SK-N-SH (cell line): ENCODE data around the gene ITGB8. TPM values are rescaled to one million over a fixed set of nuclear protein-coding genes. Genes with fewer than 3 reads are reported as not detected.

Experiments used
- CTCF ChIA-PET: fragments of 300-600, 350-600 bp; formaldehyde crosslinking; extraction: SDS; loops from one replicate; lab custom pipeline; 2021; lab: Yijun Ruan, JAX
- POLR2A ChIA-PET: fragments of 350-600 bp; sonication (Branson Sonifier 250); formaldehyde crosslinking; extraction: SDS; loops from one replicate; lab custom pipeline; 2020; ENCODE audit warnings: antibody characterized with exemption, inconsistent platforms; lab: Yijun Ruan, JAX
- DNase-seq: peaks from one replicate; pipeline ENCODE4 v3.0.0; 2012
- H2AFZ ChIP-seq: fragments of 200-600 bp; sonication (generic); 2 replicates; pipeline ENCODE4 v1.8.1; 2016; ENCODE audit warnings: antibody characterized with exemption, mild to moderate bottlenecking, low read depth
- H3F3A ChIP-seq: fragments of 200-600 bp; sonication (generic); replicated peaks from 2 replicates; pipeline ENCODE3; 2016; ENCODE audit warnings: antibody characterized with exemption, mild to moderate bottlenecking; ENCODE audit not compliant: insufficient read depth
- H3K27ac ChIP-seq, 2 experiments: fragments of 200-500 bp in 1 of 2; fragments of 200-600 bp in 1 of 2; sonication (Bioruptor generic) in 1 of 2; sonication (generic), shearing (Covaris generic) in 1 of 2; 2 replicates each; pipeline versions ENCODE4 v1.5.1 to v1.6.1; 2014 to 2016; ENCODE audit warnings: low read depth in 2 of 2, inconsistent platforms in 1 of 2, low read length in 1 of 2, mild to moderate bottlenecking in 1 of 2, mixed read lengths in 1 of 2
- H3K27me3 ChIP-seq: fragments of 200-600 bp; sonication (generic), shearing (Covaris generic); 2 replicates; pipeline ENCODE4 v1.6.1; 2016; ENCODE audit warnings: mixed run types; ENCODE audit not compliant: insufficient read depth
- H3K36me3 ChIP-seq, 2 experiments: fragments of 200-500 bp in 1 of 2; fragments of 200-600 bp in 1 of 2; sonication (Bioruptor generic) in 1 of 2; sonication (generic) in 1 of 2; replicated peaks in 1 of 2; 2 replicates each; pipeline versions ENCODE3 to v1.5.1; 2014 to 2016; ENCODE audit warnings: low read length in 1 of 2, mild to moderate bottlenecking in 1 of 2; ENCODE audit not compliant: insufficient read depth in 2 of 2, control insufficient read depth in 1 of 2
- H3K4me1 ChIP-seq, 2 experiments: fragments of 200-500 bp in 1 of 2; fragments of 200-600 bp in 1 of 2; sonication (Bioruptor generic) in 1 of 2; sonication (generic), shearing (Covaris generic) in 1 of 2; 2 replicates each; pipeline versions ENCODE4 v1.5.1 to v1.6.1; 2014 to 2016; ENCODE audit warnings: low read depth in 1 of 2, low read length in 1 of 2, mixed run types in 1 of 2; ENCODE audit not compliant: insufficient read depth in 2 of 2, control insufficient read depth in 1 of 2
- H3K4me2 ChIP-seq: fragments of 200-600 bp; sonication (generic), shearing (Covaris generic); 2 replicates; pipeline ENCODE4 v1.6.1; 2017; ENCODE audit warnings: mixed run types
- H3K4me3 ChIP-seq, 2 experiments: fragments of 200-500 bp in 1 of 2; fragments of 200-600 bp in 1 of 2; sonication (Bioruptor generic) in 1 of 2; sonication (generic), shearing (Covaris generic) in 1 of 2; 2 replicates each; pipeline versions ENCODE4 v1.5.1 to v1.8.1; 2014 to 2016; ENCODE audit warnings: low read depth in 2 of 2, inconsistent platforms in 1 of 2, low read length in 1 of 2, mild to moderate bottlenecking in 1 of 2, mixed read lengths in 1 of 2, moderate library complexity in 1 of 2
- H3K79me2 ChIP-seq: fragments of 200-600 bp; sonication (generic); 2 replicates; pipeline ENCODE4 v1.8.1; 2017; ENCODE audit warnings: mild to moderate bottlenecking; ENCODE audit not compliant: insufficient read depth
- H3K9ac ChIP-seq: fragments of 200-600 bp; sonication (generic); 2 replicates; pipeline ENCODE4 v1.6.1; 2017; ENCODE audit warnings: mixed run types
- H3K9me2 ChIP-seq: fragments of 200-600 bp; sonication (generic); 2 replicates; pipeline ENCODE4 v1.6.1; 2017; ENCODE audit warnings: mixed run types
- H3K9me3 ChIP-seq: fragments of 200-600 bp; sonication (generic); 2 replicates; pipeline ENCODE4 v1.6.1; 2017; ENCODE audit warnings: mixed run types, mild to moderate bottlenecking, moderate library complexity
- H4K20me1 ChIP-seq: fragments of 200-600 bp; sonication (generic); 2 replicates; pipeline ENCODE4 v1.6.1; 2017; ENCODE audit warnings: mild to moderate bottlenecking, mixed run types; ENCODE audit not compliant: insufficient read depth
- CHD2 ChIP-seq: fragments of 150-350 bp; IDR thresholded peaks from 2 replicates; pipeline ENCODE4 v1.6.1; 2018; ENCODE audit warnings: low read length; ENCODE audit not compliant: partially characterized antibody
- EP300 ChIP-seq, 2 experiments: IDR thresholded peaks; 2 replicates each; pipeline versions ENCODE4 v1.4.0 to v1.6.1; 2012; ENCODE audit warnings: borderline replicate concordance in 1 of 2, low read depth in 1 of 2, low read length in 1 of 2
- EZH2phosphoT487 ChIP-seq: fragments of 200-600 bp; sonication (generic); IDR thresholded peaks from 2 replicates; pipeline ENCODE4 v1.6.1; 2017; ENCODE audit warnings: low read depth, mixed run types, mild to moderate bottlenecking, antibody characterized with exemption, moderate library complexity, borderline replicate concordance
- FOXJ3 ChIP-seq: sonication (generic); formaldehyde crosslinking; IDR thresholded peaks from 2 replicates; pipeline ENCODE4 v1.5.1; 2020; ENCODE audit warnings: mild to moderate bottlenecking, missing genetic modification reagents
- FOXM1 ChIP-seq: IDR thresholded peaks from 2 replicates; pipeline ENCODE4 v1.4.0; 2012; ENCODE audit warnings: low read depth, mild to moderate bottlenecking
- IRF3 ChIP-seq: fragments of 150-350 bp; IDR thresholded peaks from 2 replicates; pipeline ENCODE4 v1.6.1; 2016; ENCODE audit warnings: mild to moderate bottlenecking, low read depth, low read length
- JUND ChIP-seq: IDR thresholded peaks from 2 replicates; pipeline ENCODE4 v1.4.0; 2012
- MAX ChIP-seq: IDR thresholded peaks from 2 replicates; pipeline ENCODE4 v1.4.0; 2012; ENCODE audit warnings: low read depth
- MEF2A ChIP-seq: IDR thresholded peaks from 2 replicates; pipeline ENCODE4 v1.4.0; 2012; ENCODE audit warnings: low read depth, borderline replicate concordance
- MXI1 ChIP-seq: IDR thresholded peaks from 2 replicates; pipeline ENCODE4 v1.6.1; 2012; ENCODE audit warnings: mild to moderate bottlenecking, low read depth, low read length, improper control_type of control experiment
- NFIC ChIP-seq: IDR thresholded peaks from 2 replicates; pipeline ENCODE4 v1.4.0; 2012; ENCODE audit warnings: borderline replicate concordance
- PBX3 ChIP-seq: IDR thresholded peaks from 2 replicates; pipeline ENCODE4; 2012
- POLR2AphosphoS5 ChIP-seq: IDR thresholded peaks from 2 replicates; pipeline ENCODE4 v1.6.1; 2012; ENCODE audit warnings: low read depth, low read length
- RCOR1 ChIP-seq: fragments of 150-350 bp; IDR thresholded peaks from 2 replicates; pipeline ENCODE4 v1.6.1; 2017; ENCODE audit warnings: antibody characterized with exemption, low read length
- REST ChIP-seq: IDR thresholded peaks from 2 replicates; pipeline ENCODE4 v1.6.1; 2012; ENCODE audit warnings: mild to moderate bottlenecking, low read depth, low read length, moderate library complexity
- RXRA ChIP-seq: IDR thresholded peaks from 2 replicates; pipeline ENCODE4 v1.4.0; 2012; ENCODE audit warnings: low read depth, mild to moderate bottlenecking, borderline replicate concordance
- SIN3A ChIP-seq: IDR thresholded peaks from 2 replicates; pipeline ENCODE4 v1.6.1; 2012; ENCODE audit warnings: low read depth, mild to moderate bottlenecking, low read length, moderate library complexity, borderline replicate concordance
- TAF1 ChIP-seq: IDR thresholded peaks from 2 replicates; pipeline ENCODE4 v1.6.1; 2012; ENCODE audit warnings: low read depth, mild to moderate bottlenecking, low read length, moderate library complexity, borderline replicate concordance
- TCF12 ChIP-seq: IDR thresholded peaks from 2 replicates; pipeline ENCODE4 v1.4.0; 2012
- USF2 ChIP-seq: fragments of 150-350 bp; IDR thresholded peaks from 2 replicates; pipeline ENCODE4 v1.6.1; 2017; ENCODE audit warnings: antibody characterized with exemption, low read length, low read depth, borderline replicate concordance
- YY1 ChIP-seq: IDR thresholded peaks from 2 replicates; pipeline ENCODE4 v1.4.0; 2012; ENCODE audit warnings: low read depth, mild to moderate bottlenecking
- WGBS: methylation state at CpG from one replicate; pipeline ENCODE4 v1.1.6; 2017; ENCODE audit warnings: low lambda C conversion rate; 5-methylcytosine and 5-hydroxymethylcytosine counted together
- polyA plus RNA-seq, 3 experiments: library from polyadenylated mRNA; depleted of rRNA; stranded (reverse); fragments of >200 nt; gene quantifications; 2 replicates each; pipeline ENCODE4 v1.2.3, GENCODE V29; 2012

The ITGB8 gene
- polyA plus RNA-seq, 1 of the 3 experiments (the other 2 are of a cell fraction), result 0.62 TPM

- peaks cover 0 to 6% of the 10 kb centered on the region in 2 experiments; a peak in 1 of 4 replicates for H3K4me1 ChIP-seq
- H3K79me2 ChIP-seq, result no peaks in the 10 kb centered on the region
- POLR2A ChIA-PET, result no interaction called here
- H3K9ac ChIP-seq, result no peak overlapping the region
- no peak overlapping the region for H3K4me2 ChIP-seq
- DNase-seq, result no peak
- H3K9me3 ChIP-seq, result no peaks in the 10 kb centered on the region
- 69% methylated on average over 2 of the region's 2 CpGs for WGBS
- no peaks in the 10 kb centered on the region for H4K20me1 ChIP-seq
- H3K27me3 ChIP-seq, result no peaks in the 10 kb centered on the region
- CTCF ChIA-PET, result no interaction called here
- H2AFZ ChIP-seq, result no peak overlapping the region
- TF ChIP-seq IRF3 (no peak), JUND (no peak), TCF12 (no peak), FOXM1 (no peak), TAF1 (no peak), SIN3A (no peak), YY1 (no peak), REST (no peak), NFIC (no peak), POLR2AphosphoS5 (no peak)
- H3F3A ChIP-seq, result no peaks in the 10 kb centered on the region
- no peak overlapping the region; a peak in 1 of 4 replicates for H3K27ac ChIP-seq
- no peaks in the 10 kb centered on the region for H3K36me3 ChIP-seq
- no peaks in the 10 kb centered on the region for H3K9me2 ChIP-seq
- no peak overlapping the region for H3K4me3 ChIP-seq
These were observed 68.8 kb downstream of the ITGB8 start for GRCh38 chr7:20399521-20399920.

- 55% methylated on average over 3 of the region's 3 CpGs for WGBS
- ChIA-PET POLR2A (no interaction called here), CTCF (interaction anchor here (1.1 to 3.0 kb wide), 9 partner anchors 10 to 196 kb away, joined by 3 to 14 read pairs (median 8); no protein-coding TSS in a partner anchor)
- Histone ChIP-seq H3K4me1 (peaks cover 0 to 7% of the 10 kb centered on the region in 2 experiments; a peak in 1 of 4 replicates), H2AFZ (no peak overlapping the region), H3K9me2 (no peaks in the 10 kb centered on the region), H3K4me2 (no peak overlapping the region), H3K36me3 (no peaks in the 10 kb centered on the region), H3K79me2 (no peaks in the 10 kb centered on the region), H3F3A (no peaks in the 10 kb centered on the region), H3K27ac (no peak overlapping the region), H4K20me1 (no peaks in the 10 kb centered on the region), H3K4me3 (no peak overlapping the region), H3K9me3 (no peaks in the 10 kb centered on the region), H3K9ac (no peak overlapping the region), H3K27me3 (no peaks in the 10 kb centered on the region)
- DNase-seq, result no peak
- TF ChIP-seq MEF2A (no peak), PBX3 (no peak), USF2 (no peak), CHD2 (no peak), JUND (no peak), FOXJ3 (CRISPR knock-in tag) (no peak), EP300 (IDR thresholded peaks at IDR 0.05; ENCODE audit: borderline replicate concordance in 1 of 2, low read depth in 1 of 2, low read length in 1 of 2) (no peak), MAX (no peak), EZH2phosphoT487 (no peak), RCOR1 (no peak), RXRA (no peak), MXI1 (no peak)
These were observed 71.4 kb downstream of the ITGB8 start for GRCh38 chr7:20401861-20402746.
